MV-4-11 (cell line): ENCODE measurements around the gene ADCK1.
"Not testable (repeated sequence)": the region's sequence is repeated elsewhere in the genome, so short reads cannot be mapped to it uniquely, and the experiment has no call there.

Experiments used
- DNase-seq: peaks from one replicate; lab custom pipeline; 2025; lab: John Stamatoyannopoulos, UW

The ADCK1 gene

DNA sequence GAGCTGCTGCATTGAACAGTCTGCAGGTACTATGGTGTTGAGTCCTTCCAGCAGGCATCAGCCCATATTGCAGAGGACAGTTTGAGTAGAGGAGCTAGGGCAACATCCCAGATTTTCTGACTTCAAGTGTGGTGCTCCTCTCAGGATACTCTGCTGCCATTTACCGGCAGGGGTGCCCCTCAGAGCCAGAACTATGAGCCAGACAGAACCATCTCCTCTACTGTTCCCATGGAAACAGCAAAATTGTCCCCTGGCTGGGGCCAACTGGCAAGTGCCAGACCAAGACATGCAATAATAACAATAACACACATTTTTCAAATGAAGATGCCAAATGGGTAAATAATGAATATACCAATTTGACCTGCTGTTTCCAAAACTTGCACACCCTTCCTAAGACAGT lies 102.9 kb downstream of the ADCK1 start:
- DNase-seq: no peak

DNA sequence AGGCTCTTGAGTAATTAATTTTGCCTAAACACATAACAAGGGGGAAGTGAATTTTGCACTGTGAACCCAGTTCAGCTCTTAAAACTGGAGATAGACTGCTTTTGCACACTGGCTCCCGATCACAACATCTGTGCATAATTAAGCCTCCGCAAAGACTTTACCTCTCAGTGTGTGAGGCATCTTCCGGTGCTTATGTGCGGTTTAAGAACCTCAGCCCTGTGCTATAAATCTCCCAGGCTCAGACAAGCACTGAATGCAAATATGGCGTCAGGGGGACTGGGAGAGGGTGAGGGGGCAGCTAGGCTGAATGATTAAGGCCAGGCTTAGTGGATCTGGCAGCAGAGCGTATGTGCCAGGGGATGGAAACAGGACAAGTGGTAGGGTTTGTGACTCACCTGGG lies 103.3 kb downstream of the ADCK1 start:
- no peak for DNase-seq

DNA sequence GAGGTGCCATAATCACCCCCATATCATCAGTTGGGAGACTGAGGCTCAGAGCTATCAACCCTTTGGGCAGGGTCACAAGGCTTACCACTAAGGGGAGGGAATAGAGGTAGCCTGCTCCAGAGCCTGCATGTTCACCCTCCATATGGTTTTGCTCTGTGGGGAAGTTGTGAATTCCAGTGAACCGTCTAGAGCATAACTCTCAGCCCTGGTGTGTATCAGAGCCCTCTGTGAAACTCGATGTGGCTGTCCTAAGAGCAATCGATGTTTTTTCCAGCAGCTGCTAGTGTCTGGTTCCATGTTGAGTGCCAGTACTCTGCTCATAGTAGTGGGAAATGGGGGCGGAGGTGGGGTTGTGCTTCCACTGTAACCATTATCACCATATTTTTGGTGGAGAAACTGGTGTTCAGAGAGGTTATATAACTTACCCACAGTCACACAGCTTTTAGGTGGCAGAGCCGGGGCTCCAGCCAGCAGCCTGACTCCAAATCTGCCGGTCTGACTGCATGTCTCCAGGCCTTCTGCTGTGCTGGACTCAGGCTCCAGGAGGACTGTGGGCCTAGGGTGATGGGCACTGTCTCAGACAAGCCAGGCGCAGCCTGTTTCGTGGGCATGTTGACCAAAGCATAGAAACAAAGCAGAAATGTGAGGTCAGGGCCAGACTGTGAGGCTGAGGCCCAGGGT lies 104.2 kb downstream of the ADCK1 start:
- DNase-seq: no peak

DNA sequence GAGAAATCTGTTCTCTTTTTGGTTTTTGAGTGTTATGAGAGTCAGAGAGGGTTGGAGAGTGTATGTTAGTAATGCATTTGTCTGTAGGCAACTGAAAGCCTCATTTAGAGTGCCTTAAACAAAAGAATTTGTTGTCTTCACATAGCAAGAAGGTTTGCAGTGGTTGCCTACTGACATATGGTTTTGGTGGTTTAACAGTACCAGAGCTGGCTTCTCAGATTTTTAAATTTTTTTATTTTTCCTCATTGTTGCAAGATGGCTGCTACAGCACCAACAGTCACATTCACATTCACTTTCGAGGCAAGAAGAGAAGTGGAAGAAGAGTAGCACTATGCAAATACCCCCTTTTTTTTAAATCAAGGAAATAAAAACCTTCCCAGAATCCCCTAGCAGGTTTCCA lies 106.5 kb downstream of the ADCK1 start:
- no peak for DNase-seq

DNA sequence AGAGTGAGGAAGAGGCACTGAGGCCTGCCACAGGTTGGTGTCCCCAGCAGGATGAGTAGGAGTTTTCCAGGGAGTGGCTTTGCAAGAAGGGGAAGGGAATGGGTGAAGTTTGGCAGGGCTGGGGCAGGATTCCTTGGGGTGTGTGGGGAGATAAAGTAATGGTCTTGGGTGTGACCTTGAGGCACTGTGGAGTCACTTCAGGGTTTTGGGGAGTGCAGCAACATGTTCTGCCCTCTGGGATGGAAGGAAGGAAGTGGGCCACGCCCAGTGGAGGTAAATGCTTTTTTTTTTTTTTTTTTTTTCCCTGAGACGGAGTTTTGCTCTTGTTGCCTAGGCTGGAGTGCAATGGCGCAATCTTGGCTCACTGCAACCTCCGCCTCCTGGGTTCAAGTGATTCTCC lies 108.9 kb downstream of the ADCK1 start:
- DNase-seq: no peak

DNA sequence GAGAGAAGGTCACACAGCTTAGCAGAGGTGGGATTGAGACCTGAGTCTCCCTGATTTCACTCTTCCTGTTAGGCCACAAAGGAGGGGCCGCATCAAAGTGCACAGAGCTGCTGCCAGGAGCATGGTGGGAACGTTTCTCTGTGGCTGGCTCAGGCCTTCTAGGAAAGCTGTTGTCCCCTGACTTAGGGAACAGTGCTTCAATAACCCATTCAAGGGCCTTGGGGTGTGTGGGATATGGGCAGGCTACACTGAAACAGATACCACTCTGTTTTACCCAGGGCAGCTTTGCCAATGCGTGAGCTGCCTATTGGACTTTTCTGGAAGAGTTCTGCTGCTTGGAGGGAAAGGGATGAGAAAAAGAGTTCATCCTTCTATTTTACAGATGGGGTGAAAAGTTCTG lies 110.0 kb downstream of the ADCK1 start:
- no peak for DNase-seq

DNA sequence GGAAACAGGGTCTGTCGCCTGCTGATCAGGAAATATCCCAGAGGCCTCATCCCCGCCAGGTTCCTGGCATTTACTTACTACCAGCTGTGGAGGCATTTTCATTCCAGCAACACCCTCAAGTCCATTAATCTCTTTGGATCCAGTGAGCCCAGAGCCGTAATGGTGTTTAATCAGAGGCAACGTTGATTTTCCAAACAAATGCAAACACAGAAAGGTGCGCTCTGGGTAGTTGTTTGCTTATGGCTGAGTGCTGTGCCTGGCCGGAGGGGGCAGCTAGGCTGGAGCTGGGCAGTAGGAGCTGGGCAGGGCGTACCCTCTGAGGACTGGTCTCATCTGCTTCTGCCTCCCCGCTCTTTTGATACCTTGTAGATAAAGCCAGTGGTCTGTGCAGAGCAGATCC lies 110.6 kb downstream of the ADCK1 start:
- no peak for DNase-seq

DNA sequence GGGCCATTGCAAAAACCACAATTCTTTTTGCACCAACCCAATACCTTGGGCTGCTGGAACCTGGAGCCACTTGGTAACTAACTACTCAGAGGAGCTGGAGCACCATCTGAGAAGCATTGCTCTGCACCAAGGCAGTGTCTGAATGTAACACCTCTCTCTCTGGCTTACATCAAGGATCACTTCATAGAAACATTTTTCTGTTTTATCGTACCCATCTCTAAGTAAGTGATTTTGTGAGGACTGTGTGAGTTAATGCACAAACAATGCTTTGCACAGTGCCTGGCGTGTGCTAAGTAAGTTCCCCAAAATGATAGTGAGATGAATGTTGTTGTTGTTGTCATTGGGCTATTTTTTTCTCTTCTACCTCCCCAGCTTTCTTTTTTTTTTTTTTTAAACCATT lies 111.4 kb downstream of the ADCK1 start:
- no peak for DNase-seq

DNA sequence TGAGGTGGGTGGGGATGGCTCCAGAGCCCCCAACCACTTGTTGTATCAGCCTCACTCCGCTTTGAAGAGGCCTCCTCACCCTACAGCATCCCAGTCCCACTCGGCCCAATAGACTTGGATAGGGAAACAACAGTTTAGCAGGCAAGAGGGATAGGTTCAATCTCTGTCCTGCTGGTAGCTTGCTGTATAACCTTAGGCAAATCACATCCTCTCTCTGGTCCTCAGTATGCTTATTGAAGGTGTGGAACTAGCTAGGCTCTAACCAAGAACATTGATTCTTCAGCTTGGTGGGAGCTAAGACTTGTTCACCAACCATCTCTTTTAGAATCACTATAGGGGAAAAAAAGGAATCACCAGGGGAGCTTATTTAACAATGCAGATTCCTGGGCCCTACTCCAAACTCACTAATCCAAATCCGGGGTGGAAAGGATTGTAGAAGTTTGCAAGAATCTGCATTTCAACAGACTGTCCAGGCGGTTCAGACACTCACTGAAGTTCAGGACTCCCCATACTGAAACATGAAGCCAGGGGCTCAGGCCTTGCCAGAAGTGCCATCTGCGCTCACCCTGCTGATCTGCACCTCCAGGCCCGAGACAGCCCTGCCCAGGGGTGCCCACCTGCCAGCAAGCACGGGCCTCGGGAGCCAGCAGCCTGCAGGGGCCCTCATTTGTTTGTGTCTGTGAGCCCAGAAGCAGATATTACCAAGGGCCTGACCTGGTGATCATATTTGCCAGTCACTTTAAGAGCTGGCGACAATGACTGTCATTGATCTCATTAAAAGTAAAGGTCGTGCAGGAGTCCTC lies 113.0 kb downstream of the ADCK1 start:
- DNase-seq: no peak

DNA sequence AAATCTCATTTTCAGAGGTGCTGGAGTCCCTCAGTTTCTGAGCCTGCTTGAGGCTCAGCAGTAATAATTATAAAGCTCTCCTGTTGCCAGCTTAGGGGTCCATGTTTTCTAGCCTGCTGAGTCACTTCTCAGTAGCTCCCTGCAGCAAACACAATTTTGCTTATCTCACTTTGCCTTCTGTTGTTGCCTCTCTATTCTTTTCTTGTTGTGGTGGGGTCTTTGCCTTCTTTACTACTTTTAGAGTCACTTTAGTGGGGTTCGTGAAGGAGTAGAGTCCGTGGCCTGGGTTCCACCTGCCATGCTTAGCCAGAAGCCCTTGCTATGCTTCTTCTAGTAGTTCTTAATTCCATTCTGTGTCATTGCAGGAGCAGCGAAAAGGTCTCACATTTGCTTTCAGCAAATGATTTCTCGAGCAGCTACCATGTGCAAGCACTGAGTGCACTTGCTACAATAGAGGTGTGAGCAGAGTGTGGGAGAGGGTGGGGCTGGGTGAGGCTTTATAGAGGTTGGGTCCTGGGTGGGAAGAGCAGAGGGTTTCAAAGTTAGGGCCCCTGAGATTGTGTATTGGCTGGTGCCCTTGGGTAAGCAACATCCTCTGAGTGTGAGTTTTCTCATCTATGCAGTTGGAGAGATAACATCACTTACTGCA lies 114.3 kb downstream of the ADCK1 start:
- no peak for DNase-seq

DNA sequence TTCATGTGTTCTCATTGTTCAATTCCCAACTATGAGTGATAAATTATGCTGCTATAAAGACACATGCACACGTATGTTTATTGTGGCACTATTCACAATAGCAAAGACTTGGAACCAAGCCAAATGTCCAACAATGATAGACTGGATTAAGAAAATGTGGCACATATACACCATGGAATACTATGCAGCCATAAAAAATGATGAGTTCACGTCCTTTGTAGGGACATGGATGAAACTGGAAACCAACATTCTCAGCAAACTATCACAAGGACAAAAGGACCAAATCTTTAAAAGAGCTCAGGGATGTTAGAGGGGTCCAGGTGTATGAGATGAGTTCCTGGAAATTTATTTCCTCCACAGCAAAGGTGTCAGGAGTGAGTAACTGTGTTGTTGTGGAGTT lies 115.5 kb downstream of the ADCK1 start:
- DNase-seq: not testable (repeated sequence)

DNA sequence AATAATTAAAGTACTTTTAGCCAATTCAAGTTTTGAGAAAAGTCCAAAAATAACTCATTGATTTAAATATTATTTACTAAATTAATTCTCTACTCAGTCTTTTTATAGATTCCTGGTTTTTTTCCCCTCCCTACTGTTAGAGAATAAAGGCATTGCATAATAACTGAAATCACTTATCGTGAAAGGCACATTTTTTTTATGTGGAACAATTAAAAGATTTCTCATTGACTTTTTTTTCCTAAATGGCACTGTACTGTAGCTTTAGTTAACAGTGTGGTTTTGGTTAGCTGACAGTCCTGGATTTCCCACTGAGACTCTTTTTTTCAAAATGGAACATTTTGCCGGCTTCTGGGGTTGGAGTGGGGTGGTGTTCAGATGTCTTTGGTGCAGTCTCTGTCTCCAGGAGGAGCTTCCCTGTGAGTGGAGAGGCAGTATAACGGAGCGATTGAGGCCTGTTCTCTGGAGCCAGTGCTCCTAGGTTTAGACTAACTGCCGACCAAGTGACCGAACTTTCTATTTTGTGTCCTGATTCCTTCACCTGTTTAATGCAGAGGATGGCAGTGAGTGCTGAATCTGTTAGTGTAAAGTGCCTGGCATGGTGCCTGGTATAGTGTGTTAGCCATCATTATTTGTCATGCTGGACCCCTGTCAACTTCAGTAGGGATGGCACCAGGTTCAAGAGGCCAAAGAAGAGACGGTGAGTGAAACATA lies 117.7 kb downstream of the ADCK1 start:
- no peak for DNase-seq

DNA sequence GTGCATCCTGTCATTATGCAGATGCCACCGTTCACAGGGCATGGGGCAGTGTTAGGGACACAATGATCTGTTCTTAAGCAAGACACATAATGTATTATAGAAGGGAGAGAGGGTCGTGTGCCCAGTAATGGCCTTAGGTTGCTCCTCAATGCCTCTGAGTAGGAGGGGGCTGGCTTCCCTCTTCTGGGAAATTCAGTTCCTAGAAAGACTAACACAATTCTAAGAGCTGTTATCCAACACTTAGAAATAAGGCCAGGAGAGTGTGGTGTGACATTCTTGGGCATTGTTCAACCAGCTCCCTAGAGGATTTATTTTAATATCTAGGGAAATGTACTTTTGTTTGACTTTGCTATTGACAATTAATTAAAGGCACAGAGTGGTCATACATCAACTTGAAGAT lies 118.5 kb downstream of the ADCK1 start:
- peak; percentile 41 for DNase-seq

DNA sequence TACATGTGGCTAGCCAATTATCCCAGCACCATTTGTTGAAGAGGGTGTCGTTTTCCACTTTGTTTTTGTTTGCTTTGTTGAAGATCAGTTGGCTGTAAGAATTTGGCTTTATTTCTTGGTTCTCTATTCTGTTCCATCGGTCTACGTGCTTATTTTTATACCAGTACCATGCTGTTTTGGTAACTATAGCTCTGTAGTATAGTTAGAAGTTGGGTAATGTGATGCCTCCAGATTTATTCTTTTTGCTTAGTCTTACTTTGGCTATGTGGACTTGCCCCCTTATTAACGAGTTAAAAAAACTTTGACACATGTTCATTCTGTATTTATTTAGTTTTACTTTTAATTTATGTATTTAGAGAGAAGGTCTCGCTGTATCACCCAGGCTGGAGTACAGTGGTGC lies 120.4 kb downstream of the ADCK1 start:
- no peak for DNase-seq

DNA sequence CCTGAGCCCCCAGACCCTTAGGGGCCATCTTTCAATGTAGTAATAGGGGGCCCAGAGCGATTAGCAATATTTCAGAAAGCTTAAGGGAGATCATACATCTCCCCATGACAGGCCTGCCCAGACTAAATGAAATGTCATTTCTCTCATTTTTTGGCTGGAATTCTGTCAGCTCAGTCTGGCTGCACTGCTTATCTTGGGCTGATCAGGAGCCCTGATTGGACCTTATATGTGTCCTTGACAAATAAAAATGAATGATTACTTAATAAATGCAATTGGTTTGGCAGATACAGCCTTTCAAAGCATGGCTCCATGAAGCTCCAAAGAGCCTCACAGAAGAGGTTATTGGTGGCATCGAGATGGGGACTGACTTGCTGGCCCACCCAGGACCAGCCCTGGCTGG lies 121.9 kb downstream of the ADCK1 start:
- DNase-seq: no peak

DNA sequence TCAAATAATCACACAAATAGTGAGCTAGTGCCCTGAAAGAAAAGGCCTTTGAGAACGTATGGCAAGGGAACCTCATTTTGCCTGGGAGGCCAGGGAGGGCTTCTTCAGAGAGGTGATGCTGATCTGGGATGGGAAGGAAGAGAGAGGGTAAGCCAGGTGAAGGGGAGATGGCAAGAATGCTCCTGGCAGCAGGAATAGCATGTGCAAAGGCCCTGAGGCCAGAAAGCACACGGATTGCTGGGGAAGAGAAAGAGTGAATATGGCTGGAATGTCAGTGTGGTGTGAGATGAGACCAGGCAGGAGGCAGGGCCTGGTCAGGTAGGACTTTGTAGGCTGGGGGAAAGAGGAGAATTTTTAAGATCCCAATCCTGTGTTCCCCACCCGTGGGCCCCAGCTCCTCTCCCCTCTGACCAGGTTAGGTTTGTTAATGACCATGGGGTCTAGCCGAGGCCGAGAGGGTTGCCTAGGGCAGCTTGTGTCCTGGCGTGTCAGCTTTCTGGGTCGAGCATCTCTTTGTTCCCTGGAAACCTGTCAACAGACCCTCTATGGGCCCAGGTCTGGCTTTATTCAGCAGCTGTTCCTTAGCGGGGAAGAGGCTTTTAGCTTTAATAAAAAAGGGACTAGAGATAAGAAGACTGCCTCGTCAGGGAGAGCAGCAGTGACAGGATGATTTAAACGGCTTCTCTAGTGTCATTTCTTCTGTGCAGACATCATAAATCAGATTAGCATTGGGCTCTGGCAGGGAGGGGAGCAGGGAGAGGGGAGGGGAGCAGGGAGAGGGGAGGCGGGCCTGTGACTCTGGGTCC lies 123.4 kb downstream of the ADCK1 start:
- no peak for DNase-seq

DNA sequence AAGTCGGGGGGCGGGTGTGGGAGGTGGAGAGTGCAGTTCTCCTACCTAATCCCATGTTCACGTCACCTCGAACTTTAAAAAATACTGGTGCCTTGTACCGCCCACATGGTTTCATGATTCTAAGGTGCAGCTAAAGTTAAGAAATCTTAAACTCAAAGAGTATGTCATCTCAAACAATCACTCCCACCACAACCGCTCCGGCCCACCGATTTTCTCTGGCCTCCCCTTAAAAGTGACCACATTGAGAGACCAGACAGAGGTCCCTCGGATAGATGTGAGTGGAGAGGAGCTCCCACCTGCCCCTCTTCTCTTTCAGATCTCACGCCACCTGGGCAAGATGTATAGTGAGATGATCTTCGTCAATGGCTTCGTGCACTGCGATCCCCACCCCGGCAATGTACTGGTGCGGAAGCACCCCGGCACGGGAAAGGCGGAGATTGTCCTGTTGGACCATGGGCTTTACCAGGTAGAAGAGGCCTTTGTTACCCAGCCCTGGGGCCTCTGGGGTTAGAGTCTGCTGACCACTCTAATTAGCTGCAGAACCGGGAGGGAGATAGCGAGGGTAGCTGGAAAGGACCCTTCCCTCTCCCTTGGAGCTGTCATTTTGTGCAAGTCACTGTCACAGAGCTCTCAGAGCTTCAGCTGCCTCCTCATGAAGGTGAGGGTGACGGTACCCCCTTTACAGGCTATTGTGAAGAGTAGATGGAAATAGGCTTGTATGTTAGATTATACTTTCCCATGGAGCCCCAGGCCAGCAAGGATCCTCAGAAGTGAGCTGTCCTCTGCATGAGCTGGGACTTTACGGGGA lies 124.4 kb downstream of the ADCK1 start:
- no peak for DNase-seq

DNA sequence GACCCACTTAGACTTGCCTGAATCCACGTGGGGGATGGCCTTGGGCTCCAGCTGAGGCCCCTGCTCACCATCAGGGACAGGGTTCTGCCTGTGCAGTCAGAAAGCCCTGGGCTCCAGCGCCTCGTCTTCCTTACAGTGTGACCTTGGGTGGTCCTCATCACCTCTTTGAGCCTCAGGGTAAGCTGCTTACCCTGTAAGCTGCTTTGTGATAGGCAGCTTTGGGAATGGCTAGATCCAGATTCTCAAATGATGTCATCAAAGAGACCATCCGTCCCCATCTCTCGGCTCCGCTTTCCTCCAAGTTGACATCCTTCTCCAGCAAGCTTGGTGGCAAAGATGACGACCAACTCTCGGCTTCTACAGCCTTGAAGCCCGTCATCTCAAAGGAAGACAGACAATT lies 127.0 kb downstream of the ADCK1 start:
- no peak for DNase-seq

DNA sequence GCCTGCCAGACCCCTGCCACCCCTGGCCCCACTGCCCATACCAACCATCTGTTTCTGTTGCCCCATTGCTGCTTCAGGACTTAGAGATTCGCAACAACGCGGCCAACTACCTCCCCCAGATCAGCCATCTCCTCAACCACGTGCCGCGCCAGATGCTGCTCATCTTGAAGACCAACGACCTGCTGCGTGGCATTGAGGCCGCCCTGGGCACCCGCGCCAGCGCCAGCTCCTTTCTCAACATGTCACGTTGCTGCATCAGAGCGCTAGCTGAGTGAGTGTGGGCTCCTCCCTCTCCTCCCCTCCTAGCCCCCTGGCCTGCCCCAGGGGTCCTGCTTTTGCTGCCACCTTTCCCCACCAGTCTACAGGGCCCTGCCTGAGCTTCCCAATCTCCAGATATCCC lies 131.5 kb downstream of the ADCK1 start:
- no peak for DNase-seq

DNA sequence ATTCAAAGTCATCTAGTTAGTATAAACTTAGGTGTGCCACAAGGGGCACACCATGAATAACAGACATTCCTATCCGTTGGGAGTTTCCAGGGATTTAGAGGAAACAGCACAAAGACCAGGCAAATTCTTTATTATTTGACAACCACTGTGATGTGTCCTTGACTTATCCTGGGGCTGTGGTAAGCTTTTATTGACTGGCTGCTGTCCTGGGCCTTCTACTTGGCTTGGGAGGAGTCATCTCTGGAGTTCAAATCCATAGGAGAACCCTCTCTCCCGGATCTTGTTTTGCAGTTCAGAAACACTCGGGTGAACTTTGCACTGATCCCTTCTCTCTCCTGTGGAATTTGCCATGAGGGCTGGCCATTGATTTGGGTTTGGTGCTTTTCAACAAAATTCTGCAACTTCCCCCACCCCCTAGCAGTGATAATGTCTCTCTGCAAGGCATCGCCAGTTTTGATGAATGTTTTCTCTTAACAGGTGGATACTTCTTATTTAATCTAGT lies 136.3 kb downstream of the ADCK1 start:
- DNase-seq: no peak

DNA sequence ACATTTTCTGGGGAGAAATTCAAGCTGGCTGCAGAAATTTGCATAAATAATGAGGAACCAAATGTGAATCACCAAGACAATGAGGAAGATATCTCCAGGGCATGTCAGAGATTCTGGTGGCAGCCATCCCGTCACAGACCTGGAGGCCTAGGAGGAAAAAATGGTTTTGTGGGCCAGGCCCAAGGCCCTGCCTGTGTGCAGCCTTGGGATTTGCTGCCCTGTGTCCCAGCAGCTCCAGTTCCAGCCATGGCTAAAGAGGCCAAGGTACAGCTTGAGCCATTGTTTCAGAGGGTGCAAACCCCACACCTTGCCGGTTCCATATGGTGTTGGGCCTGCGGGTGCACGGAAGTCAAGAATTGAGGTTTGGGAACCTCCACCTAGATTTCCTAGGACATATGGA lies 147.5 kb downstream of the ADCK1 start:
- no peak for DNase-seq
